ENCODE results near the gene DLGAP1.

DNA sequence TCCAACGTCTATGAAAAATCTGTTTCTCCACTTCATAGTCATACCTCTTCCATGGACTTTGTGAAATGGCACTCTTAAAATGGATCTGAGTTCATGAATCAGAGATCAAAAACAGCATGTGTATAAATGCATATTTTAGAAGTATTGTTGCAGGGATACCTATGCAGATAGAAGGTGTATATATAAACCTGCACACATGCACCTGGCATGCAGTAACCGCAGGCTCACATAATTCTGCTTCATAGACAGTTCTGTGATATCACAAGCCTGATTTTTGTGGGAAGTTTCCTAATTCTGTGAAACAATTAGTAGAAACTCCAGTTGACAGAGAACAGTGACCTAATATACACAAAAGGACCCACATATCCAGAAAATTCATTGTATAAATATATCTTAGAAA is 583.4 kb downstream of the DLGAP1 start:
- TF ChIP-seq, protein P1, sequence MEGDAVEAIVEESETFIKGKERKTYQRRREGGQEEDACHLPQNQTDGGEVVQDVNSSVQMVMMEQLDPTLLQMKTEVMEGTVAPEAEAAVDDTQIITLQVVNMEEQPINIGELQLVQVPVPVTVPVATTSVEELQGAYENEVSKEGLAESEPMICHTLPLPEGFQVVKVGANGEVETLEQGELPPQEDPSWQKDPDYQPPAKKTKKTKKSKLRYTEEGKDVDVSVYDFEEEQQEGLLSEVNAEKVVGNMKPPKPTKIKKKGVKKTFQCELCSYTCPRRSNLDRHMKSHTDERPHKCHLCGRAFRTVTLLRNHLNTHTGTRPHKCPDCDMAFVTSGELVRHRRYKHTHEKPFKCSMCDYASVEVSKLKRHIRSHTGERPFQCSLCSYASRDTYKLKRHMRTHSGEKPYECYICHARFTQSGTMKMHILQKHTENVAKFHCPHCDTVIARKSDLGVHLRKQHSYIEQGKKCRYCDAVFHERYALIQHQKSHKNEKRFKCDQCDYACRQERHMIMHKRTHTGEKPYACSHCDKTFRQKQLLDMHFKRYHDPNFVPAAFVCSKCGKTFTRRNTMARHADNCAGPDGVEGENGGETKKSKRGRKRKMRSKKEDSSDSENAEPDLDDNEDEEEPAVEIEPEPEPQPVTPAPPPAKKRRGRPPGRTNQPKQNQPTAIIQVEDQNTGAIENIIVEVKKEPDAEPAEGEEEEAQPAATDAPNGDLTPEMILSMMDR (IDR thresholded peaks at IDR 0.05) = no peak
- TF ChIP-seq POLR2A (IDR thresholded peaks at IDR 0.05) = no peak
